Astrocyte of the spinal cord (primary cell): ENCODE measurements around the gene PLPP4.

ENCODE experiments used
- DNase-seq: peaks from one replicate; pipeline ENCODE4 v3.0.0; 2011; ENCODE audit warnings: low read depth, low spot score
- H3K4me3 ChIP-seq: 2 replicates; pipeline ENCODE4 v1.5.1; 2011; ENCODE audit warnings: low read depth, mild to moderate bottlenecking, low read length, moderate library complexity
- in situ Hi-C: cut with HindIII; loops from 2 replicates; pipeline ENCODE4 v1.10.0; 2017; ENCODE audit warnings: low sequenced_read_pairs
- TF ChIP-seq, protein P1 (sequence below): IDR thresholded peaks from 2 replicates; pipeline ENCODE4 v1.5.1; 2012; ENCODE audit warnings: low read depth, mild to moderate bottlenecking, low read length, inconsistent platforms

Gene PLPP4

DNA sequence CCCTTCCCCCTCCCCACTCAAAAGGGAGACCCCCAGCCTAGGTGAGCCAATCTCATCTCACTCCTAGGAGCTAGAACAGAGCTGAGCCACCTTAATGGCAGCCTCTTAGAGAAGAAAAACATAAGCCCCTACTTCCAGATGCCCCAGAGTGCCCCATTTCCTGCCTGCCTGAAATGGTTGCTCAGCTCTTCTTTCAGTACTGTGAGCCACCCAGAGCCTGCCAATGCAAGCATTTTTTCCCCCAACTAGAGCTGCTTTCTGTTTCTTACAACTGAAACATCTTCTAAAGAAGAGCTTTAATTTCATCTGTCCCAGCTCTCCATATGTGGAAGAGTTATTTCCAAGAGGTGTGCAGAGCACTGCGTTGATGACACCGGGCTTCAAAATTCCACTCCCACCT, 136.7 kb downstream of the PLPP4 start:
- in situ Hi-C loops = no loop called here
- no peak for DNase-seq
- TF ChIP-seq, protein P1, sequence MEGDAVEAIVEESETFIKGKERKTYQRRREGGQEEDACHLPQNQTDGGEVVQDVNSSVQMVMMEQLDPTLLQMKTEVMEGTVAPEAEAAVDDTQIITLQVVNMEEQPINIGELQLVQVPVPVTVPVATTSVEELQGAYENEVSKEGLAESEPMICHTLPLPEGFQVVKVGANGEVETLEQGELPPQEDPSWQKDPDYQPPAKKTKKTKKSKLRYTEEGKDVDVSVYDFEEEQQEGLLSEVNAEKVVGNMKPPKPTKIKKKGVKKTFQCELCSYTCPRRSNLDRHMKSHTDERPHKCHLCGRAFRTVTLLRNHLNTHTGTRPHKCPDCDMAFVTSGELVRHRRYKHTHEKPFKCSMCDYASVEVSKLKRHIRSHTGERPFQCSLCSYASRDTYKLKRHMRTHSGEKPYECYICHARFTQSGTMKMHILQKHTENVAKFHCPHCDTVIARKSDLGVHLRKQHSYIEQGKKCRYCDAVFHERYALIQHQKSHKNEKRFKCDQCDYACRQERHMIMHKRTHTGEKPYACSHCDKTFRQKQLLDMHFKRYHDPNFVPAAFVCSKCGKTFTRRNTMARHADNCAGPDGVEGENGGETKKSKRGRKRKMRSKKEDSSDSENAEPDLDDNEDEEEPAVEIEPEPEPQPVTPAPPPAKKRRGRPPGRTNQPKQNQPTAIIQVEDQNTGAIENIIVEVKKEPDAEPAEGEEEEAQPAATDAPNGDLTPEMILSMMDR = no peak
- no peak overlapping the region for H3K4me3 ChIP-seq

DNA sequence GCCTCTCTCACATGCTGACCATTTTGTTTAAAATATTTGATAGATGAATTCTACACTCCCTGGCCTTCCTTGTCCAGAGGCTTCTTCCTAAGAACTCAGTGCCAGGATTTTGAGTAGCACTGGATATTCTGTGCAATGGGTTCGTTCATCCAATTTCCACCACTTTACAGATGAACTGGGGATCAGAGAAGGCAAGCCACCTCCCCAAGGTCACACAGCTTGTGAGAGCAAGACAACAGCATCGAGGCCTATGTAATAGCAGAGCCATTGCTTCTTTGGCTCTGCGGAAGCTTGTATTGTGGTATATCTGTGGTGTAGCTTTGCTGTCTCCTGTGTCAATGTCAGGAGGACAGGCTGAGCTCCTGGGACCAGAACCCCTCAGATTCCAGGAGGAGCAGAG, 140.9 kb downstream of the PLPP4 start:
- in situ Hi-C loops = no loop called here
- TF ChIP-seq, protein P1 = no peak
- DNase-seq = no peak
- H3K4me3 ChIP-seq = no peak overlapping the region

DNA sequence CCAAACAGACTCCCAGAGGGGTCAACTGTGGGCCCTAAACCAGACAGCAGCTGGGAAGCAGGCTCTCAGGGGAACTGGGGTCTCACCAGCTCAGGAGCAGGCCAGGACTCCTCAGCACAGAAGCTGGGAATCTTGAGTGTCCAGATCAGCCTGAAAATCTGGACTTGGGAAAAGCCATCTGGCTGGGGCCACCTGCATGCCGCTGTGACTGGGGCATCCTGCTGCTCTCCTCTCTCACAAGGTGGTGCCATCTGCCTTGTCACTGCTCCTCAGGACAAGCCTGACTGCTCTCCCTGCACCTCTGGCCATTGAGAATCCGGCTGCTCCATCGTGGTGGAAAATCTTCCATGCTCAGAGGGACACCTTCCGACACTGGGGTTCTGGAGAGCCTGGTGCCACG, 141.4 kb downstream of the PLPP4 start:
- TF ChIP-seq, protein P1 = no peak
- in situ Hi-C loops = no loop called here
- H3K4me3 ChIP-seq = no peak overlapping the region
- no peak for DNase-seq

DNA sequence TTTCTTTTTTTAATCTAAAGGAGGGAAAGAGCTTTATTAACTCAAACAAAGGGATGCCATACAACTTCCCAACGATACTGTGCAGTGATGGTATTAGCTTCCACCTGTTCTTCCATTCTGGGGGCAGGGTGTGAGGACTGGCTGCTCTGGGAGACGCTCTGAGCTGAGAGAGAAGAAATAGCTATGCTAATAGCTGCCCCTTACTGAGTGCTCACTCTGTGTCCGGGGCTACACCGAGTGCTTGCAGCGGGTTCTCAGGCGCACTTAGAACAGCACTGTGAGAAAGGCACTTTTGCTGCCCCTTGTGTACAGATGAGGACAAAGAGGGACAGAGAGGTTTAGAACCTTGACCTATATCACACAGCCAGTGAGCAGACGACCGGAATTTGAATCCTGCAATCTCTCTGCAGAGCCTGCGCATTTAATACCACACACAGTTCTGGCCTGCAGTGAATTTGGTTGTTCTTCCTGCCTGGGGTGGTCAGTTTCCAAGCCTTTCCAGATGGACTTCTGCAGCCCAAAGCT, 142.2 kb downstream of the PLPP4 start:
- in situ Hi-C loops = no loop called here
- no peak for DNase-seq
- H3K4me3 ChIP-seq = no peak overlapping the region
- TF ChIP-seq, protein P1 = no peak

DNA sequence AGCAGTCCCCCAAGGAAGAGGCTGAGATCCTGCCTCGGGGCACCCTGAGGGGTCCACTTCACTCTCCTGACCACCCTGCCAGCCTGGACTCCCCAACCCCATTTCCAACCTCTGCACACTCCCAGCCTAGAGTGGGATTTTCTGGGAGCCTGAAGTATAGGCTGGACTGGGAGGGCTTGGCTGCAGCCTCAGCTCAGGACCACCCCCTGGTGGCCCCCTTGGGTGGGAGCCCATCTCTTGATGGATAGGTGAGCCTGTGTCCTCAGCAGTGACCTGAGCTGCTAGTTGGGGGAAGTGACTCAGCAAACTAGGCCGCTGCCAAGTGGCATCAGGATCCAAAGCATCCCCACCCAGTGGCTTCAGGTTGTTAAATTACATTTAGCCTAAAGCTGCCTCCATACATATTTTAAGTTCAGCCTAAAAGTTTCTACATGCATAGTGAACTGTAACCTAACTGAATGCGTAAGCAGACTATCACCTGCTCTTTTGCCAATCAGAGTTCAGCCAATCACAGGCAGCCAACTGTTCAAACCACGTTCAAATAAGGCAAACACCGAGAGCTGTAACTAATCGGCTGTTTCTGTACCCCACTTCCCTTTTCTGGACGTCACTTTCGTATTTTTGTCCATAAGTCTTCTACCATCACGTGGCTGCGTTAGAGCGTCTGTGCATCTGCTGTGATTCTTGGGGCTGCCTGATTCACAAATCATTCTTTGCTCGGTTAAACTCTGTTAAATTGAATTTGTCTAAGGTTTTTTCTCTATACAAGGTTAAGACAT, 144.0 kb downstream of the PLPP4 start:
- in situ Hi-C loops = no loop called here
- TF ChIP-seq, protein P1 = peak; percentile 64
- H3K4me3 ChIP-seq = no peak overlapping the region
- peak; percentile 54 for DNase-seq

DNA sequence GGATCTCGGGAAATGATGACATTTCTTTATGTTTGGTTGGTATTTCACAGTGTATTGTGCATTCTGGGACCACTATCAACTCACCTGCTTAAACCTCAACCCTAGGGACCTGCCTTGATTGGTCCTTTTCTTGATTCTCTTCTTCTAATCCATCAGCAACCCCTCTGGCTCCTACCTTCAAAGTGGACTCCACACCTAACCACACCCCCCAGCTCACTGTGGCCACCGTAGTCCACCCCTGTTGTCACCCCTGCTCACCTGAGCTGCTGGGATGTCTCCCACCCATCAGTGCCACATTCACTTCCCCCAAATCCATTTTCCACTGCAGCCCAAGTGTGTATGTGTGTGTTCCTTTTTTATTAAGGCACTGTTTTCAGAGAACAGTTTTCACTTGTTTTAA, 145.0 kb downstream of the PLPP4 start:
- DNase-seq = no peak
- TF ChIP-seq, protein P1 = no peak
- in situ Hi-C loops = no loop called here
- H3K4me3 ChIP-seq = no peak overlapping the region
